ENCODE results near the gene USP3. TPM values are rescaled to one million over a fixed set of nuclear protein-coding genes. Genes with fewer than 3 reads are reported as not detected.

USP3 gene
- total and polyA plus RNA-seq, 2 of the 4 experiments (the other 2 are of a cell fraction) = 17.3 to 52.3 TPM

- Histone ChIP-seq H2AFZ (replicated peaks; ENCODE audit: low read length, poor library complexity) (no peak overlapping the region), H3K79me1 (ENCODE audit: low read depth in 1 of 2, low read length in 2 of 2) (peaks cover 9 to 11% of the 10 kb centered on the region in 2 experiments; a peak in 3 of 4 replicates), H3K4me2 (ENCODE audit: low read depth, low read length) (no peak overlapping the region), H4K8ac (ENCODE audit: low read depth in 2 of 2, low read length in 2 of 2) (no peak overlapping the region), H3K27me3 (ENCODE audit: control insufficient read depth, insufficient read depth, low read length) (no peaks in the 10 kb centered on the region), H3K27ac (ENCODE audit: insufficient read depth, low read length) (no peak overlapping the region), H3K14ac (replicated peaks; ENCODE audit: low read depth, low read length) (no peak overlapping the region), H3K18ac (ENCODE audit: low read depth, low read length) (no peak overlapping the region), H2BK5ac (ENCODE audit: low read depth, low read length, poor library complexity, severe bottlenecking) (no peak overlapping the region), H3K9me3 (ENCODE audit: control insufficient read depth, insufficient read depth, low read length) (no peaks in the 10 kb centered on the region), H3K9ac (ENCODE audit: low read depth, low read length) (no peak overlapping the region), H3K56ac (ENCODE audit: extremely low read depth, insufficient read depth, low read length) (no peak overlapping the region), H3K36me3 (ENCODE audit: control insufficient read depth, insufficient read depth, low read length) (peaks cover 28% of the 10 kb centered on the region), H2AK9ac (replicated peaks; ENCODE audit: low read depth, low read length, poor library complexity) (no peak overlapping the region), H4K20me1 (ENCODE audit: insufficient read depth, low read length) (peaks cover 5% of the 10 kb centered on the region; the same call in 1 of the 2 replicates), H3K23ac (ENCODE audit: low read depth, low read length) (no peak overlapping the region), H4K5ac (ENCODE audit: low read depth, low read length) (no peak overlapping the region; the same call in 1 of the 2 replicates), H2BK15ac (ENCODE audit: low read depth, low read length) (no peak overlapping the region), H2BK20ac (ENCODE audit: low read depth, low read length) (no peak overlapping the region), H3K4me3 (ENCODE audit: insufficient read depth, low read depth, low read length) (no peak overlapping the region), H2AK5ac (ENCODE audit: low read depth, low read length) (no peak overlapping the region), H3K4ac (ENCODE audit: low read depth, low read length) (no peak overlapping the region), H4K91ac (ENCODE audit: insufficient read depth, low read depth, low read length) (no peak overlapping the region), H3K9me1 (ENCODE audit: insufficient read depth, low read length) (peaks cover 16% of the 10 kb centered on the region), H2BK120ac (ENCODE audit: low read depth, low read length) (no peak overlapping the region), H3K4me1 (ENCODE audit: control insufficient read depth, insufficient read depth, low read length) (peaks cover 2% of the 10 kb centered on the region; the same call in 1 of the 2 replicates)
- no TSS peak for BruUV-seq (replicated peaks)
- intact Hi-C loops (cut with micrococcal nuclease) (no loop called here), dilution Hi-C loops (cut with HindIII; ENCODE audit: low sequenced_read_pairs, unreplicated experiment) (no loop called here), in situ Hi-C loops (cut with MboI; ENCODE audit: low sequenced_read_pairs) (no loop called here)
- ChIA-PET POLR2A (ENCODE audit: unreplicated experiment) (no interaction called here), CTCF (interaction anchor here (0.6 kb wide), 1 partner anchor 1457 kb away, joined by 3 read pairs; no protein-coding TSS in a partner anchor)
- ATAC-seq (ENCODE audit: low read depth) = peak; percentile 35; the same call in 1 of the 2 replicates
- no CpG with 5 or more reads among the region's 2 CpGs for WGBS, 2 experiments (ENCODE audit: extremely low coverage in 2 of 2, insufficient read length in 1 of 2)
- TF ChIP-seq MXI1 (IDR thresholded peaks at IDR 0.05; ENCODE audit: borderline replicate concordance, low read depth, low read length) = no peak
- no peak for TF ChIP-seq CEBPB (IDR thresholded peaks at IDR 0.05; ENCODE audit: low read depth, low read length)
- no peak for TF ChIP-seq BHLHE40 (IDR thresholded peaks at IDR 0.05; ENCODE audit: low read depth, low read length)
- TF ChIP-seq ELK1 (IDR thresholded peaks at IDR 0.05; ENCODE audit: borderline replicate concordance, low read depth, low read length) = no peak
- no peak for TF ChIP-seq FOS (IDR thresholded peaks at IDR 0.05; ENCODE audit: low read depth, low read length)
- no peak for TF ChIP-seq MAFK (IDR thresholded peaks at IDR 0.05; ENCODE audit: low read depth, low read length)
- TF ChIP-seq RCOR1 (IDR thresholded peaks at IDR 0.05; ENCODE audit: insufficient replicate concordance, low read length) = no peak
- no peak for TF ChIP-seq NFE2L2 (IDR thresholded peaks at IDR 0.05; ENCODE audit: low read depth, low read length)
- no peak for TF ChIP-seq SMC3 (IDR thresholded peaks at IDR 0.05; ENCODE audit: low read depth, low read length)
- peak; percentile 23 for DNase-seq
These were observed 61.3 kb downstream of the USP3 start for GRCh38 chr15:63565536-63566186.
